Kidney epithelial cell (primary cell): ENCODE data around the gene TBC1D4. TPM values are rescaled to one million over a fixed set of nuclear protein-coding genes. Genes with fewer than 3 reads are reported as not detected.

Experiments used
- DNase-seq: peaks from one replicate; pipeline ENCODE4 v3.0.0-alpha.2; 2010; ENCODE audit warnings: low read depth
- H3K27me3 ChIP-seq: 2 replicates; pipeline ENCODE4 v1.6.0; 2011; ENCODE audit warnings: low read length; ENCODE audit not compliant: control insufficient read depth, insufficient read depth
- H3K36me3 ChIP-seq: 2 replicates; pipeline ENCODE4 v1.5.1; 2011; ENCODE audit warnings: low read length; ENCODE audit not compliant: control insufficient read depth, insufficient read depth
- H3K4me3 ChIP-seq: 2 replicates; pipeline ENCODE4 v1.5.1; 2011; ENCODE audit warnings: low read depth, mild to moderate bottlenecking, control low read depth, low read length
- total RNA-seq: library from RNA; depleted of rRNA; stranded (reverse); fragments of >200 nt; gene quantifications from 2 replicates; pipeline ENCODE4 v1.2.3, GENCODE V29; 2015
- TF ChIP-seq, protein P1 (sequence below): IDR thresholded peaks from 2 replicates; pipeline ENCODE4 v1.5.1; 2011; ENCODE audit warnings: mild to moderate bottlenecking, moderate library complexity, low read length, control low read depth, inconsistent platforms; ENCODE audit not compliant: insufficient read depth, poor library complexity, severe bottlenecking

Gene TBC1D4
- total RNA-seq, 1 donor from 2014 or later, result 8.6 TPM

DNA sequence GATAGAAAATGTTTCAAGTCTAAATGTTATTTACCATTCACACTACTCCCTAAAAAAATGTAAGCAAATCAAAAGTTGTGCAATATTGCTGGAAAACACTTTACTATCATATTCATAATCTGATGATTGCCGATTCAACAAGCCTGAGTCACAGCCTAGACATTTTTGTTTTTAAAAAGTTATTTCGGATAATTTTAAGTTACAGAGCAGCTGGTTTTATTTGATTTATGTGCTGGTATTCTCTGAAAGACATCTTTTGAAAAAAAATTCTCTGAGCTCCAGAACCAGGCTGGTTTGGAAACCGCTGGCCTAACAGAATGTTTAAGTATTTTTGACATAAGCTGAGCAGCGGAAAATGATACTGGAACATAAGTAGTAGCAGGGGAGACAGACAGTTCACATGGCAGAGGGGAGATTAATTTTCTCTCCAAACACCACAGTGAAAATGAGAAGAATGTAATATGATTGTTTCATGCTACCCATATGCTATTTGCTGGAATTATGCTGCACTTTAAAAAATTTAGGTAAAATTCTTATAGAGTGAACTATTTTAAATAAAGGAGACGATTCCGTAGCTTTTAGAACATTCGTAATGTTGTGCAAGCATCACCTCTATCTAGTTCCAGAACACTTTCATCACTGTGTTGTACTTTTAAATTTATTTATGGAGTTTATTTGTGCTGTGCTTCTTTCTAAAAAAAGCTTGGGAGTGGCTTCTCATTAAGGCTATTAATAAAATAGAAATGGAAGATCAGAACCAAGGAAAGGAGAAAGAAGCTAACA is 36.1 kb downstream of the TBC1D4 start:
- H3K4me3 ChIP-seq, result no peak overlapping the region
- DNase-seq, result no peak
- TF ChIP-seq, protein P1, sequence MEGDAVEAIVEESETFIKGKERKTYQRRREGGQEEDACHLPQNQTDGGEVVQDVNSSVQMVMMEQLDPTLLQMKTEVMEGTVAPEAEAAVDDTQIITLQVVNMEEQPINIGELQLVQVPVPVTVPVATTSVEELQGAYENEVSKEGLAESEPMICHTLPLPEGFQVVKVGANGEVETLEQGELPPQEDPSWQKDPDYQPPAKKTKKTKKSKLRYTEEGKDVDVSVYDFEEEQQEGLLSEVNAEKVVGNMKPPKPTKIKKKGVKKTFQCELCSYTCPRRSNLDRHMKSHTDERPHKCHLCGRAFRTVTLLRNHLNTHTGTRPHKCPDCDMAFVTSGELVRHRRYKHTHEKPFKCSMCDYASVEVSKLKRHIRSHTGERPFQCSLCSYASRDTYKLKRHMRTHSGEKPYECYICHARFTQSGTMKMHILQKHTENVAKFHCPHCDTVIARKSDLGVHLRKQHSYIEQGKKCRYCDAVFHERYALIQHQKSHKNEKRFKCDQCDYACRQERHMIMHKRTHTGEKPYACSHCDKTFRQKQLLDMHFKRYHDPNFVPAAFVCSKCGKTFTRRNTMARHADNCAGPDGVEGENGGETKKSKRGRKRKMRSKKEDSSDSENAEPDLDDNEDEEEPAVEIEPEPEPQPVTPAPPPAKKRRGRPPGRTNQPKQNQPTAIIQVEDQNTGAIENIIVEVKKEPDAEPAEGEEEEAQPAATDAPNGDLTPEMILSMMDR, result no peak

DNA sequence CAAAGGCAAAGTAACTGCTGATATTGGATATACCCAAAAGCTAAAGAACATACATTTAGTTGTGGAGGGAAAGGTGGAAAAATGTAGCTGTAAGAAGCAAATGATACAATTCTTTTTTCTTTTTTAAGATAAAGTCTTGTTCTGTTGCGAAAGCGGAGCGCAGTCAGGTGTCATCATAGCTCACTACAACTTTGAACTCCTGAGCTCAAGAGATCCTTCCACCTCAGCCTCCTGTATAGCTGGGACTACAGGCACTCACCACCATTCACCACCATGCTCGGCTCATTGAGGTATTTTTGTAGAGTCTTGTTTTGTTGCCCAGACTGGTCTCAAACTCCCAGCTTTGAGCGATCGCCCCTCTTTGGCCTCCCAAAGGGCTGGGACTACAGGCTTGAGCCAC is 38.0 kb downstream of the TBC1D4 start:
- Histone ChIP-seq H3K36me3 (no peaks in the 10 kb centered on the region), H3K4me3 (no peak overlapping the region), H3K27me3 (no peaks in the 10 kb centered on the region)
- TF ChIP-seq, protein P1, result no peak
- DNase-seq, result no peak

More for the DNA sequence above, 36.1 kb downstream of the TBC1D4 start:
- Histone ChIP-seq H3K36me3 (no peaks in the 10 kb centered on the region), H3K27me3 (no peaks in the 10 kb centered on the region)

DNA sequence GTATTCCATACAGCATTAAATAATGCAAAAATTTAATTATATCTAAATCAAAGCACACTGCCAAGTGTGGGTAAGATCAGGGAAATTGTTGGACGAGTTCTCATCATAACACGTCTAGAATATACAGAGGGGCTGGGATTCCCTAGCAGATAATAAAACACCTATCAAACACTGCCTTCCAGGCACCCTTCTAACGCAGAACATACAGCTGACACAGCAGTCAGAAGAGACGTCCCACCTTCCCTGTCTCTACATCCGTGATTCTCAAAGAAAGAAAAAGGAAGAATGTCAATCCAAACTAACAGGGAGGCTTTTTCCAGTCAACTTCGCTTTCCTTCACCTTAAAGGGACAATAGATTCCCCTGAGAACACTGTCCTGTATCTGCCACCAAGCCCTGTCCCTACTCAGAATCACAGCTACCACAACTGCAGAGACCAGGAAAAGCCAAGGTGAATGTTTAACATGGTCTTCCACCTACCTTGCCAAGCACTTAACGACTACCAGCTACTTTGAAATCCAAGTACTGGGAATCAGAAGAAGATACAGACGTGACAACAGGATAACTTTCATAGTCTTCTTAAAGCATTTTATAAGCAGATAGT is 38.5 kb downstream of the TBC1D4 start:
- no peaks in the 10 kb centered on the region for H3K36me3 ChIP-seq
- no peak overlapping the region for H3K4me3 ChIP-seq
- DNase-seq, result no peak
- no peaks in the 10 kb centered on the region for H3K27me3 ChIP-seq
- TF ChIP-seq, protein P1, result no peak

DNA sequence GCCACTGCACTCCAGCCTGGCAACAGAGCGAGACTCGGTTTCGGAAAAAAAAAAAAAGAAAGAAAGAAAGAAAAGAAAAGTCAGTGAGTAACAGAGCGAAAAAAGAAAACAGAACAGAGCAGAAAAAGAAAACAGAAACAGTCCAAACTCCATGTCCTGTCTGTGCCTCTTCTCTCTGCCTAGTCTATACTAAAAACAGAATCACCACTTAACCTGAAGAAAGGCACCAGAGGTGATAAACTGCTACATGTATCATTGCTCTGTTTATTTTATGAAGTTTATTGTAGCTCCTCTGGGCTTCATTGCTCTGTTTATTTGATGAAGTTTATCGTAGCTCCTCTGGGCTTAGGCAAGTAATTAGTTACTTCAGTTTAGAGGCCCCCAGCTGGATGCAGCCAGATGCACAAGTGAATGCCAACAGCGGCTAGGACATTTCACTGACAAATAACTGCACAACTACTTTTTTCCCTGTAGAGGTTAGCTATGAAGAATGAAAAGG is 39.2 kb downstream of the TBC1D4 start:
- no peak for DNase-seq

DNA sequence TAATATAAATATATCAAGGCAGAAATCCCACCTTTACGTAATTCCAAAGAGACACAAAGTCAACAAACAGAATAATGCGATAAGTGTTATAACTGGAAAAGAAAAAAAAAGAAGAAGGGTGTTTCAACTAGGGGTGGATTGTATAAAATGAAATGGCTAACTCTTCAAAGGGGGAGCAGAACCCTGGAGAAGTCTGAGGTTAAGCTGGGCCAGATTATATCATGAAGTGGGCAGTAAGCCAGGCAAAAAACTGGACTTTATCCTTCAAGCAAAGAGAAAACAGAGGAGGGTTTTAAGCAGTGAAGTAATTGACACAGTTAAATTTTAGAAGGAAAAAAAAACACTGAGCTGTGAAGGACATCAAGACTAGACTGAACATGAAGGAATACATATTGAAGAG is 41.9 kb downstream of the TBC1D4 start:
- no peak overlapping the region for H3K4me3 ChIP-seq
- no peak for DNase-seq
- no peaks in the 10 kb centered on the region for H3K36me3 ChIP-seq
- no peaks in the 10 kb centered on the region for H3K27me3 ChIP-seq
- TF ChIP-seq, protein P1, result no peak

More for the DNA sequence above, 39.2 kb downstream of the TBC1D4 start:
- TF ChIP-seq, protein P1, result no peak
- Histone ChIP-seq H3K4me3 (no peak overlapping the region), H3K27me3 (no peaks in the 10 kb centered on the region), H3K36me3 (no peaks in the 10 kb centered on the region)
